NT2/D1 (cell line): ENCODE results near the gene PLA2G2C.

Experiments used
- DNase-seq: peaks from one replicate; pipeline ENCODE4 v3.0.0-alpha.2; 2011; ENCODE audit warnings: low read depth, low spot score
- H3K27me3 ChIP-seq: 2 replicates; pipeline ENCODE4 v1.6.0; 2011; ENCODE audit warnings: mild to moderate bottlenecking; ENCODE audit not compliant: insufficient read length, insufficient read depth
- H3K36me3 ChIP-seq: 2 replicates; pipeline ENCODE4 v1.6.1; 2011; ENCODE audit warnings: mild to moderate bottlenecking, low read length, mixed read lengths; ENCODE audit not compliant: insufficient read depth, insufficient read length
- H3K4me1 ChIP-seq: 2 replicates; pipeline ENCODE4 v1.5.1; 2011; ENCODE audit not compliant: insufficient read depth, insufficient read length
- H3K4me3 ChIP-seq: 2 replicates; pipeline ENCODE4 v1.5.1; 2011; ENCODE audit warnings: low read depth; ENCODE audit not compliant: insufficient read length
- H3K9ac ChIP-seq: 2 replicates; pipeline ENCODE4 v1.6.0; 2011; ENCODE audit warnings: low read depth; ENCODE audit not compliant: insufficient read length
- H3K9me3 ChIP-seq: 2 replicates; pipeline ENCODE4 v1.5.1; 2011; ENCODE audit warnings: mild to moderate bottlenecking, low read length; ENCODE audit not compliant: insufficient read depth
- SUZ12 ChIP-seq: IDR thresholded peaks from 2 replicates; pipeline ENCODE4 v1.6.1; 2011; ENCODE audit not compliant: insufficient read length, insufficient read depth; ENCODE audit errors: extremely low read depth
- YY1 ChIP-seq: IDR thresholded peaks from 2 replicates; pipeline ENCODE4 v1.6.1; 2011; ENCODE audit not compliant: insufficient read length, insufficient read depth
- ZNF274 ChIP-seq: IDR thresholded peaks from 2 replicates; pipeline ENCODE4 v1.6.1; 2011; ENCODE audit warnings: mild to moderate bottlenecking, low read depth, low read length

PLA2G2C gene

GRCh38 chr1:20215716-20216115 is 29.4 kb upstream of the PLA2G2C start:
- no peak for DNase-seq
- Histone ChIP-seq H3K4me3 (no peak overlapping the region), H3K27me3 (no peaks in the 10 kb centered on the region), H3K9me3 (peaks cover 7% of the 10 kb centered on the region; the same call in 1 of the 2 replicates), H3K4me1 (no peaks in the 10 kb centered on the region), H3K36me3 (no peaks in the 10 kb centered on the region), H3K9ac (no peak overlapping the region)
- no peak for TF ChIP-seq ZNF274
- TF ChIP-seq SUZ12: no peak
- TF ChIP-seq YY1: no peak

DNA sequence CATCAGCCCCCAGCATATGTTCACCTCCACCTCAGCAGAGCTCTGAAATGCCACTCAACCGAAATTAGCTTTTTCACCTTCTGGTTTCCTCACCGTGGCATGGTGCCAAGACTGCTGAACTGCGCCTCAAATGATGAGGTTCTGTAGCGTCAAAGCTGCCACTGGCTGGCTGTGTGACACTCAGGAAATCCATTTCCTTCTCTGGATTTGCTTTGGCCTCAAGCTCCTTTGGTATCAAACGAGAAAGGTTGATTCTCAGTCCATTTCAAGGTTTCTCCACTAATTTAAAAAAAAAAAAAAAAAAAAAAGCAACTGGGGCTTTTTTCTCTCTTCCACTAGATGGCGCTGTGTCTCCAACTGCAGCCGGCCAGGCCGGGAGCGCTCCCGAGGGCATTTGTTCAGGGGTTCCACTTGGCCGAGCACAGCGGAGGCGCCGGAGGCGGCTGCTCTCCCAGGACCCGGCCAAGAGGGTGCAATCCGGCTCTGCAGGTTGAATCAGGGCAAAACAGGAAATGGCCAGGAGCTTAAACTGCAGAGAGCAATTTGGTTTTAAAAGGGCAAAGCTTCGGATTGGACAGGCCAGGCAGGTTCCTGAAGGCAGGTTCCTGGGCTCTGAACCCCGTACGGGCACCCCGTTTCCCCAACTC is 26.5 kb upstream of the PLA2G2C start:
- H3K9me3 ChIP-seq: peaks cover 7% of the 10 kb centered on the region; the same call in 1 of the 2 replicates
- peak; percentile 77 for DNase-seq
- H3K9ac ChIP-seq: peak overlapping the region; percentile 50
- H3K36me3 ChIP-seq: no peaks in the 10 kb centered on the region
- no peaks in the 10 kb centered on the region for H3K27me3 ChIP-seq
- TF ChIP-seq YY1: no peak
- TF ChIP-seq SUZ12: no peak
- TF ChIP-seq ZNF274: no peak
- no peaks in the 10 kb centered on the region for H3K4me1 ChIP-seq
- no peak overlapping the region for H3K4me3 ChIP-seq

GRCh38 chr1:20212085-20212684 is 25.9 kb upstream of the PLA2G2C start:
- H3K36me3 ChIP-seq: no peaks in the 10 kb centered on the region
- peaks cover 7% of the 10 kb centered on the region; the same call in 1 of the 2 replicates for H3K9me3 ChIP-seq
- DNase-seq: no peak
- H3K27me3 ChIP-seq: no peaks in the 10 kb centered on the region
- TF ChIP-seq ZNF274 (no peak), YY1 (no peak), SUZ12 (no peak)
- no peak overlapping the region for H3K4me3 ChIP-seq
- peak overlapping the region; percentile 50 for H3K9ac ChIP-seq
- no peaks in the 10 kb centered on the region for H3K4me1 ChIP-seq

GRCh38 chr1:20211511-20211931 is 25.2 kb upstream of the PLA2G2C start:
- DNase-seq: no peak
- no peaks in the 10 kb centered on the region for H3K27me3 ChIP-seq
- TF ChIP-seq ZNF274 (no peak), YY1 (no peak), SUZ12 (no peak)
- no peaks in the 10 kb centered on the region for H3K4me1 ChIP-seq
- H3K36me3 ChIP-seq: no peaks in the 10 kb centered on the region
- H3K9ac ChIP-seq: no peak overlapping the region
- H3K4me3 ChIP-seq: no peak overlapping the region
- peaks cover 6% of the 10 kb centered on the region; the same call in 1 of the 2 replicates for H3K9me3 ChIP-seq

DNA sequence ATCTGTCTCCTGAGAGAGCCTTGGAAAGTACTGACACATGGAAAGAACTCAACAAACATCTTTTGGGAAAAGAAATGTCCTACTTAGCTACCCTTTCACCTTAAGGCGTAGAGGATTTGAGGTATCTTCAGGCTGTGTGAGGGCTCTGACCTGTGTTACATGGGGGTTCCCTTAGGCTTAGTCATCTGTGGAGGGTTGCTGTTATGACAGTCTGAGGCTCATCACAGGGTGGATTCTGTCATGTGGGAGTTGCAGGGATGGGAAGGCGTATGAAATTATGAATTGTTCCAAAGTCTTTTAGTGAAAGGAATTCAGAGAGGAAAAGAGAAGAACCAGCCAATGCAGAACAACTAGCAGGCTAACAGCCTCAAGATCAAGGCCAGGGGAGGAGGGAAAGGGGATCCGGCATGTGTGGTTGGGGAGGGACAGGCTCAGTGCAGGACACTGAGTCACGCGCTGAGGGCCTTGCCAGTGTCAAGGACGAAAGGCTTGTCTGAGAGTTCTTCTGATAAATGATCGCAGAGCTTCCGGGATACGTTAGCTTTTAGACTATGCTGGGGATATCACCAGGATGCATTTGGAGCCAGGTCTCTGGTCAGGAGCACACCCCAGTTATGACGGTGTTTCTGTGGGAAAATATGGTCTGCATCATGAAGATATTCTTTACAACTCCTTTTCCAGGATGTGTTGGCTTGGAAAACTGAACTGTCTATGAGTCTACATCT is 24.6 kb upstream of the PLA2G2C start:
- no peaks in the 10 kb centered on the region for H3K4me1 ChIP-seq
- H3K4me3 ChIP-seq: no peak overlapping the region
- TF ChIP-seq YY1: no peak
- H3K27me3 ChIP-seq: no peaks in the 10 kb centered on the region
- H3K9ac ChIP-seq: no peak overlapping the region
- no peak for DNase-seq
- H3K9me3 ChIP-seq: no peaks in the 10 kb centered on the region
- no peaks in the 10 kb centered on the region for H3K36me3 ChIP-seq

DNA sequence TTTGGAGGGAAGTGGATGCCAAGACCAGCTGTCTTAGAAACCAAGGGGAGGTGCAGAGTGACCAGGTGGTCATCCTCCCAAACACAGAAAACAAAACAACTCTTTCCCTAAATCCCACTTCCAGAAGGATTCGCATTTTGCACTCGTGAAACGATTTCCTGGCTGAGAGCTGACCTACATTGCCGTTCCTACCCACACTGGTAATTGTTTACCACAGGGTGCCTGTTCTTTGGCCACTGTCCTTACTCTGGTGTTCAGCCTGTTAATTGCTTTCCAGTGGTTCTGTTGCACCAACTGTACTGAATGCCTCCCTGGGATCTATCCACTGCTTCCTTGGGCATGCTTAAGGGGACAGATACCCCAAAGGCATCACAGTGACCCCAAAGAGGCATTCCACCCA is 23.2 kb upstream of the PLA2G2C start:
- no peaks in the 10 kb centered on the region for H3K4me1 ChIP-seq
- H3K27me3 ChIP-seq: no peaks in the 10 kb centered on the region
- no peak overlapping the region for H3K4me3 ChIP-seq
- DNase-seq: no peak
- H3K9ac ChIP-seq: no peak overlapping the region
- TF ChIP-seq YY1: no peak
- no peak for TF ChIP-seq SUZ12
- TF ChIP-seq ZNF274: no peak
- no peaks in the 10 kb centered on the region for H3K36me3 ChIP-seq
- H3K9me3 ChIP-seq: no peaks in the 10 kb centered on the region

DNA sequence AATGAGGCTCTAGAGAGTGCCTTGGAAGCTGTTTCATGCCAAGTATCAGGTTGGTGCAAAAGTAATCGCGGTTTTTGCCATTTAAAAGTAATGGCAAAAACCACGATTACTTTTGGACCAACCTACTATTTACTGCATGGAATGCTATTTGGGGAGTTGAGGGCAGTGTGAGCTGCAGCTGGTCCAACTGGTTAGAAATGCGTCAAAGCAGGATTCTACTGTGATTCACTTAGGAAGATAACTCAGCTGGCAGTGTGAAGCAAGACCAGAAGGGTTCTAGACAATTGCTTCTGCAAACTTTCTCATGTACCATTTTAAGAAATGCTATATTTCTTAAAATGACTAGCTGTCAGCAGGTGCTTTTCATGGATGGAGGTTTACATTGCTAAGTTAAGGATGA is 21.2 kb upstream of the PLA2G2C start:
- no peak for DNase-seq
- Histone ChIP-seq H3K36me3 (no peaks in the 10 kb centered on the region), H3K9ac (no peak overlapping the region), H3K4me1 (no peaks in the 10 kb centered on the region), H3K27me3 (no peaks in the 10 kb centered on the region), H3K4me3 (no peak overlapping the region), H3K9me3 (no peaks in the 10 kb centered on the region)
- TF ChIP-seq YY1: no peak
- no peak for TF ChIP-seq SUZ12
- no peak for TF ChIP-seq ZNF274
